HepG2 (cell line): ENCODE measurements around the gene VPS9D1. TPM values are rescaled to one million over a fixed set of nuclear protein-coding genes. Genes with fewer than 3 reads are reported as not detected.
A peak's percentile ranks its signal among the peaks of the same experiment; 100 is the strongest.

Experiments used
- CAMTA2 ChIP-seq: sonication (generic); formaldehyde crosslinking; IDR thresholded peaks from 2 replicates; pipeline ENCODE4 v1.4.0; 2020; ENCODE audit warnings: mild to moderate bottlenecking, missing genetic modification reagents, borderline replicate concordance
- CBX2 ChIP-seq, 2 experiments: fragments of 200-600 bp in 1 of 2; sonication (generic); formaldehyde crosslinking in 1 of 2; IDR thresholded peaks; 2 replicates each; pipeline versions ENCODE4 v1.7.0 to v1.8.1; 2018 to 2022; ENCODE audit warnings: low read depth in 2 of 2, low read length in 1 of 2, mild to moderate bottlenecking in 1 of 2, missing genetic modification reagents in 1 of 2
- GABPB1 ChIP-seq: IDR thresholded peaks from 2 replicates; pipeline ENCODE4 v1.6.1; 2016; ENCODE audit warnings: mild to moderate bottlenecking, missing genetic modification reagents, moderate library complexity, missing compliant biosample characterization
- ISX ChIP-seq: sonication (generic); formaldehyde crosslinking; conservative IDR thresholded peaks from 2 replicates; pipeline ENCODE4 v1.5.0; 2020; ENCODE audit warnings: missing genetic modification reagents
- JDP2 ChIP-seq: sonication (generic); formaldehyde crosslinking; IDR thresholded peaks from 2 replicates; pipeline ENCODE4 v1.8.1; 2022; ENCODE audit warnings: missing genetic modification reagents, borderline replicate concordance
- KMT2A ChIP-seq: sonication (generic); formaldehyde crosslinking; IDR thresholded peaks from 2 replicates; pipeline ENCODE4 v1.4.0; 2020; ENCODE audit warnings: missing genetic modification reagents
- MAZ ChIP-seq, 2 experiments: sonication (generic) in 1 of 2; formaldehyde crosslinking in 1 of 2; IDR thresholded peaks; 2 replicates each; pipeline versions ENCODE4 v1.5.0 to v1.6.1; 2012 to 2020; ENCODE audit warnings: low read depth in 2 of 2, mild to moderate bottlenecking in 2 of 2, borderline replicate concordance in 1 of 2, improper control_type of control experiment in 1 of 2, low read length in 1 of 2, missing genetic modification reagents in 1 of 2, moderate library complexity in 1 of 2
- MEF2D ChIP-seq: sonication (generic); formaldehyde crosslinking; IDR thresholded peaks from 2 replicates; pipeline ENCODE4 v1.5.1; 2020; ENCODE audit warnings: mild to moderate bottlenecking, missing genetic modification reagents
- RBAK ChIP-seq: sonication (generic); formaldehyde crosslinking; IDR thresholded peaks from 2 replicates; pipeline ENCODE4 v1.5.1; 2020; ENCODE audit warnings: mild to moderate bottlenecking, missing genetic modification reagents
- RCOR2 ChIP-seq: IDR thresholded peaks from 2 replicates; pipeline ENCODE4 v1.6.1; 2016; ENCODE audit warnings: missing biosample characterization, missing genetic modification reagents
- SAP130 ChIP-seq: IDR thresholded peaks from 2 replicates; pipeline ENCODE4 v1.6.1; 2016; ENCODE audit warnings: low read depth
- SMARCE1 ChIP-seq: fragments of 450-650 bp; IDR thresholded peaks from 2 replicates; pipeline ENCODE4 v1.6.1; 2017; ENCODE audit warnings: borderline replicate concordance
- TBX3 ChIP-seq: fragments of 450-650 bp; IDR thresholded peaks from 2 replicates; pipeline ENCODE4 v1.6.1; 2017; ENCODE audit warnings: antibody characterized with exemption, mild to moderate bottlenecking, inconsistent platforms, borderline replicate concordance
- TP53 ChIP-seq: sonication (generic); formaldehyde crosslinking; conservative IDR thresholded peaks from 2 replicates; pipeline ENCODE4 v1.4.0; 2020; ENCODE audit warnings: missing genetic modification reagents
- ZBTB1 ChIP-seq: sonication (generic); formaldehyde crosslinking; IDR thresholded peaks from 2 replicates; pipeline ENCODE4 v1.4.0; 2020; ENCODE audit warnings: missing genetic modification reagents, borderline replicate concordance
- ZFP36L2 ChIP-seq: sonication (generic); formaldehyde crosslinking; IDR thresholded peaks from 2 replicates; pipeline ENCODE4 v1.4.0; 2020; ENCODE audit warnings: missing genetic modification reagents
- ZFX ChIP-seq: sonication (generic); formaldehyde crosslinking; IDR thresholded peaks from 2 replicates; pipeline ENCODE4 v1.4.0; 2020; ENCODE audit warnings: mild to moderate bottlenecking, low read depth, missing genetic modification reagents, moderate library complexity
- ZFY ChIP-seq: sonication (generic); formaldehyde crosslinking; IDR thresholded peaks from 2 replicates; pipeline ENCODE4 v1.4.0; 2020; ENCODE audit warnings: missing genetic modification reagents
- ZKSCAN8 ChIP-seq: IDR thresholded peaks from 2 replicates; pipeline ENCODE4 v1.6.1; 2016; ENCODE audit warnings: borderline replicate concordance, missing genetic modification reagents, missing compliant biosample characterization
- ZNF10 ChIP-seq: sonication (generic); formaldehyde crosslinking; IDR thresholded peaks from 2 replicates; pipeline ENCODE4 v1.4.0; 2020; ENCODE audit warnings: mild to moderate bottlenecking, low read depth, missing genetic modification reagents, borderline replicate concordance
- ZNF333 ChIP-seq: sonication (generic); formaldehyde crosslinking; IDR thresholded peaks from 2 replicates; pipeline ENCODE4 v1.4.0; 2020; ENCODE audit warnings: mild to moderate bottlenecking, missing genetic modification reagents, borderline replicate concordance
- ZNF33A ChIP-seq: sonication (generic); formaldehyde crosslinking; IDR thresholded peaks from 2 replicates; pipeline ENCODE4 v1.5.1; 2020; ENCODE audit warnings: missing genetic modification reagents, mild to moderate bottlenecking, moderate library complexity, borderline replicate concordance
- ZNF430 ChIP-seq: sonication (generic); formaldehyde crosslinking; IDR thresholded peaks from 2 replicates; pipeline ENCODE4 v1.9.0; 2021; ENCODE audit warnings: mild to moderate bottlenecking, missing genetic modification reagents
- ZNF792 ChIP-seq: IDR thresholded peaks from 2 replicates; pipeline ENCODE4 v1.6.1; 2016
- polyA plus RNA-seq, 8 experiments: library from polyadenylated mRNA; depleted of rRNA in 3 of 8; stranded (reverse) in 7 of 8; unstranded in 1 of 8; fragments of >200 nt; fragmentation: Illumina TruSeq in 4 of 8; extraction: Trizol in 4 of 8; gene quantifications; 2 replicates each; pipeline versions ENCODE4 v1.2.1 to v1.2.3, GENCODE V29; 2011 to 2016; ENCODE audit warnings: low read depth in 4 of 8, missing spikeins in 1 of 8, mixed read lengths in 1 of 8; ENCODE audit not compliant: insufficient read depth in 1 of 8
- total RNA-seq, 5 experiments: library from RNA; depleted of rRNA; stranded (reverse); fragments of >200 nt; fragmentation: Illumina TruSeq; extraction: Trizol; gene quantifications; 2 replicates each; pipeline ENCODE4 v1.2.3, GENCODE V29; 2016; ENCODE audit warnings: low read depth in 1 of 5
- TF ChIP-seq, protein P1 (sequence below): sonication (generic); formaldehyde crosslinking; IDR thresholded peaks from 2 replicates; pipeline ENCODE4 v1.5.0; 2020; ENCODE audit warnings: mild to moderate bottlenecking, missing genetic modification reagents
- TF ChIP-seq, protein P2 (sequence below): IDR thresholded peaks from 2 replicates; pipeline ENCODE4 v1.6.1; 2016; ENCODE audit warnings: mild to moderate bottlenecking, missing biosample characterization, missing genetic modification reagents
- TF ChIP-seq, protein P3 (sequence below): sonication (generic); formaldehyde crosslinking; IDR thresholded peaks from 2 replicates; pipeline ENCODE4 v1.5.0; 2020; ENCODE audit warnings: missing genetic modification reagents

The VPS9D1 gene
- total and polyA plus RNA-seq, 2 of the 13 experiments (the other 11 are each of a cell fraction or from before 2014, with no cell fraction given): 10.1 to 13.2 TPM

GRCh38 chr16:89687092-89687940 lies 33.4 kb downstream of the VPS9D1 start (continued):
- TF ChIP-seq RCOR2 (CRISPR knock-in tag) (peak; percentile 91), MAZ (IDR thresholded peaks at IDR 0.05; ENCODE audit: borderline replicate concordance, low read depth, low read length) (peak; percentile 93), MAZ (CRISPR knock-in tag; IDR thresholded peaks at IDR 0.05; ENCODE audit: low read depth) (peak; percentile 90), RBAK (CRISPR knock-in tag) (peak; percentile 45; the same call in 1 of the 2 replicates), ZNF792 (peak; percentile 98), ZFP36L2 (0 out of 2 replicates have a peak, but pooled peaks have one; percentile 40), JDP2 (no peak; the same call in 1 of the 2 replicates), TBX3 (peak; percentile 72; the same call in 1 of the 2 replicates), ZNF430 (CRISPR knock-in tag) (peak; percentile 100), SAP130 (CRISPR knock-in tag) (peak; percentile 100), CAMTA2 (CRISPR knock-in tag) (peak; percentile 93), ZNF333 (CRISPR knock-in tag) (peak; percentile 78; the same call in 1 of the 2 replicates), ZNF10 (CRISPR knock-in tag) (no peak), KMT2A (peak; percentile 79), ZBTB1 (CRISPR knock-in tag) (no peak), ZFY (peak; percentile 93), ZKSCAN8 (no peak; the same call in 1 of the 2 replicates), SMARCE1 (no peak), MEF2D (CRISPR knock-in tag) (peak; percentile 98), GABPB1 (CRISPR knock-in tag) (peak; percentile 75), ZNF33A (CRISPR knock-in tag) (peak; percentile 85; the same call in 1 of the 2 replicates), TP53 (peak; percentile 97), ISX (CRISPR knock-in tag) (peak; percentile 99), CBX2 (IDR thresholded peaks at IDR 0.05; ENCODE audit: low read depth, low read length) (no peak), CBX2 (CRISPR knock-in tag; IDR thresholded peaks at IDR 0.05; ENCODE audit: low read depth) (no peak), ZFX (CRISPR knock-in tag) (peak; percentile 95)
- TF ChIP-seq, protein P1, sequence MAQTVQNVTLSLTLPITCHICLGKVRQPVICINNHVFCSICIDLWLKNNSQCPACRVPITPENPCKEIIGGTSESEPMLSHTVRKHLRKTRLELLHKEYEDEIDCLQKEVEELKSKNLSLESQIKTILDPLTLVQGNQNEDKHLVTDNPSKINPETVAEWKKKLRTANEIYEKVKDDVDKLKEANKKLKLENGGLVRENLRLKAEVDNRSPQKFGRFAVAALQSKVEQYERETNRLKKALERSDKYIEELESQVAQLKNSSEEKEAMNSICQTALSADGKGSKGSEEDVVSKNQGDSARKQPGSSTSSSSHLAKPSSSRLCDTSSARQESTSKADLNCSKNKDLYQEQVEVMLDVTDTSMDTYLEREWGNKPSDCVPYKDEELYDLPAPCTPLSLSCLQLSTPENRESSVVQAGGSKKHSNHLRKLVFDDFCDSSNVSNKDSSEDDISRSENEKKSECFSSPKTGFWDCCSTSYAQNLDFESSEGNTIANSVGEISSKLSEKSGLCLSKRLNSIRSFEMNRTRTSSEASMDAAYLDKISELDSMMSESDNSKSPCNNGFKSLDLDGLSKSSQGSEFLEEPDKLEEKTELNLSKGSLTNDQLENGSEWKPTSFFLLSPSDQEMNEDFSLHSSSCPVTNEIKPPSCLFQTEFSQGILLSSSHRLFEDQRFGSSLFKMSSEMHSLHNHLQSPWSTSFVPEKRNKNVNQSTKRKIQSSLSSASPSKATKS: peak; percentile 89; the same call in 1 of the 2 replicates
- TF ChIP-seq, protein P2, sequence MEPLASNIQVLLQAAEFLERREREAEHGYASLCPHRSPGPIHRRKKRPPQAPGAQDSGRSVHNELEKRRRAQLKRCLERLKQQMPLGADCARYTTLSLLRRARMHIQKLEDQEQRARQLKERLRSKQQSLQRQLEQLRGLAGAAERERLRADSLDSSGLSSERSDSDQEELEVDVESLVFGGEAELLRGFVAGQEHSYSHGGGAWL (CRISPR knock-in tag): peak; percentile 91
- TF ChIP-seq, protein P3, sequence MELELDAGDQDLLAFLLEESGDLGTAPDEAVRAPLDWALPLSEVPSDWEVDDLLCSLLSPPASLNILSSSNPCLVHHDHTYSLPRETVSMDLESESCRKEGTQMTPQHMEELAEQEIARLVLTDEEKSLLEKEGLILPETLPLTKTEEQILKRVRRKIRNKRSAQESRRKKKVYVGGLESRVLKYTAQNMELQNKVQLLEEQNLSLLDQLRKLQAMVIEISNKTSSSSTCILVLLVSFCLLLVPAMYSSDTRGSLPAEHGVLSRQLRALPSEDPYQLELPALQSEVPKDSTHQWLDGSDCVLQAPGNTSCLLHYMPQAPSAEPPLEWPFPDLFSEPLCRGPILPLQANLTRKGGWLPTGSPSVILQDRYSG (CRISPR knock-in tag): peak; percentile 97
